IMR-90 (cell line): Measurements from ENCODE around the gene PRICKLE2. TPM values are rescaled to one million over a fixed set of nuclear protein-coding genes. Genes with fewer than 3 reads are reported as not detected.

ENCODE experiments used
- ATAC-seq: fragments of 200-7000 bp; cut with Tn5 transposase; 2 replicates; pipeline ENCODE4 v1.9.1; 2020; ENCODE audit warnings: low read depth, mild to moderate bottlenecking, moderate library complexity
- BruUV-seq: library from RNA; stranded (reverse); fragments of 400-500 nt; replicated peaks from 2 replicates; lab custom pipeline; 2021; lab: Mats Ljungman, UMichigan
- CTCF ChIA-PET: fragments of 300-600 bp; formaldehyde crosslinking; extraction: SDS; loops from one replicate; lab custom pipeline; 2021; ENCODE audit warnings: antibody characterized with exemption; lab: Yijun Ruan, JAX
- POLR2A ChIA-PET: fragments of 300-600 bp; sonication (Branson Sonifier 250); formaldehyde crosslinking; loops from one replicate; lab custom pipeline; 2022; ENCODE audit warnings: antibody characterized with exemption; ENCODE audit not compliant: unreplicated experiment; lab: Charles Lee
- DNase-seq: peaks from one replicate; pipeline ENCODE4 v3.0.0; 2013
- H2AFZ ChIP-seq: replicated peaks from 2 replicates; pipeline ENCODE3; 2013; ENCODE audit warnings: low read length, mild to moderate bottlenecking; ENCODE audit not compliant: poor library complexity
- H2AK5ac ChIP-seq: 2 replicates; pipeline ENCODE4 v1.6.1; 2013; ENCODE audit warnings: low read depth, low read length, inconsistent platforms
- H2AK9ac ChIP-seq: replicated peaks from 2 replicates; pipeline ENCODE3; 2013; ENCODE audit warnings: mild to moderate bottlenecking, low read depth, low read length, moderate library complexity; ENCODE audit not compliant: poor library complexity
- H2BK120ac ChIP-seq: 2 replicates; pipeline ENCODE4 v1.6.1; 2013; ENCODE audit warnings: low read depth, low read length, inconsistent platforms
- H2BK15ac ChIP-seq: 3 replicates; pipeline ENCODE4 v1.6.1; 2013; ENCODE audit warnings: low read depth, low read length, inconsistent platforms
- H2BK20ac ChIP-seq: 2 replicates; pipeline ENCODE4 v1.6.1; 2013; ENCODE audit warnings: low read depth, mild to moderate bottlenecking, inconsistent platforms, low read length, moderate library complexity
- H2BK5ac ChIP-seq: 2 replicates; pipeline ENCODE4 v1.6.1; 2013; ENCODE audit warnings: mild to moderate bottlenecking, low read depth, low read length, inconsistent platforms; ENCODE audit not compliant: poor library complexity, severe bottlenecking
- H3K14ac ChIP-seq: replicated peaks from 2 replicates; pipeline ENCODE4 v1.6.1; 2013; ENCODE audit warnings: low read depth, low read length, inconsistent platforms
- H3K18ac ChIP-seq: 2 replicates; pipeline ENCODE4 v1.6.1; 2013; ENCODE audit warnings: low read depth, low read length, control low read depth
- H3K23ac ChIP-seq: 2 replicates; pipeline ENCODE4 v1.6.1; 2013; ENCODE audit warnings: low read depth, low read length, inconsistent platforms
- H3K27ac ChIP-seq: 2 replicates; pipeline ENCODE4 v1.5.1; 2013; ENCODE audit warnings: mild to moderate bottlenecking, control low read depth, low read length; ENCODE audit not compliant: insufficient read depth
- H3K27me3 ChIP-seq: 2 replicates; pipeline ENCODE4 v1.6.1; 2013; ENCODE audit warnings: low read length; ENCODE audit not compliant: control insufficient read depth, insufficient read depth
- H3K36me3 ChIP-seq: 2 replicates; pipeline ENCODE4 v1.6.1; 2013; ENCODE audit warnings: low read length, mixed read lengths; ENCODE audit not compliant: control insufficient read depth, insufficient read depth
- H3K4ac ChIP-seq: 2 replicates; pipeline ENCODE4 v1.6.1; 2013; ENCODE audit warnings: low read depth, low read length, inconsistent platforms
- H3K4me1 ChIP-seq: 2 replicates; pipeline ENCODE4 v1.6.1; 2013; ENCODE audit warnings: low read length, mixed read lengths; ENCODE audit not compliant: control insufficient read depth, insufficient read depth
- H3K4me2 ChIP-seq: 2 replicates; pipeline ENCODE4 v1.6.1; 2013; ENCODE audit warnings: low read depth, mild to moderate bottlenecking, control low read depth, low read length, moderate library complexity
- H3K4me3 ChIP-seq: 2 replicates; pipeline ENCODE4 v1.5.1; 2013; ENCODE audit warnings: low read depth, mild to moderate bottlenecking, control low read depth, low read length, moderate library complexity; ENCODE audit not compliant: insufficient read depth
- H3K56ac ChIP-seq: 2 replicates; pipeline ENCODE4 v1.6.1; 2013; ENCODE audit warnings: low read length, inconsistent platforms; ENCODE audit not compliant: insufficient read depth; ENCODE audit errors: extremely low read depth
- H3K79me1 ChIP-seq, 2 experiments: 2 replicates each; pipeline ENCODE4 v1.6.1; 2013; ENCODE audit warnings: low read length in 2 of 2, inconsistent platforms in 1 of 2, low read depth in 1 of 2
- H3K9ac ChIP-seq: 2 replicates; pipeline ENCODE4 v1.6.1; 2013; ENCODE audit warnings: low read depth, low read length, control low read depth
- H3K9me1 ChIP-seq: 2 replicates; pipeline ENCODE4 v1.6.1; 2013; ENCODE audit warnings: low read length, inconsistent platforms; ENCODE audit not compliant: insufficient read depth
- H3K9me3 ChIP-seq: 2 replicates; pipeline ENCODE4 v1.6.1; 2013; ENCODE audit warnings: low read length; ENCODE audit not compliant: control insufficient read depth, insufficient read depth
- H4K20me1 ChIP-seq: 2 replicates; pipeline ENCODE4 v1.6.1; 2013; ENCODE audit warnings: low read length, inconsistent platforms; ENCODE audit not compliant: insufficient read depth
- H4K5ac ChIP-seq: 2 replicates; pipeline ENCODE4 v1.6.1; 2013; ENCODE audit warnings: mild to moderate bottlenecking, low read depth, low read length, control low read depth
- H4K8ac ChIP-seq, 2 experiments: 2 replicates each; pipeline ENCODE4 v1.6.1; 2013; ENCODE audit warnings: low read depth in 2 of 2, low read length in 2 of 2, control low read depth in 1 of 2, inconsistent platforms in 1 of 2
- H4K91ac ChIP-seq: 2 replicates; pipeline ENCODE4 v1.6.1; 2013; ENCODE audit warnings: low read depth, low read length, inconsistent platforms; ENCODE audit not compliant: insufficient read depth
- CEBPB ChIP-seq: IDR thresholded peaks from 2 replicates; pipeline ENCODE4 v1.6.1; 2012; ENCODE audit warnings: low read depth, low read length, improper control_type of control experiment
- RCOR1 ChIP-seq: IDR thresholded peaks from 2 replicates; pipeline ENCODE4 v1.6.1; 2012; ENCODE audit warnings: mild to moderate bottlenecking, low read length, improper control_type of control experiment; ENCODE audit not compliant: insufficient replicate concordance
- WGBS, 2 experiments: methylation state at CpG; one replicate each; pipeline versions ENCODE4 v1.1.5 to v1.1.7; 2013; ENCODE audit warnings: missing lambda C conversion rate in 2 of 2; ENCODE audit not compliant: insufficient read length in 1 of 2; ENCODE audit errors: extremely low coverage in 2 of 2; 5-methylcytosine and 5-hydroxymethylcytosine counted together
- dilution Hi-C: fragments of 300-500 bp; cut with HindIII; formaldehyde crosslinking; loops from one replicate; pipeline ENCODE4 v1.14.3; 2018; ENCODE audit warnings: low sequenced_read_pairs; ENCODE audit not compliant: unreplicated experiment
- in situ Hi-C: fragments of 300-500 bp; cut with MboI; formaldehyde crosslinking; loops from 3 replicates; pipeline ENCODE4 v1.14.3; 2019; ENCODE audit warnings: low sequenced_read_pairs, inconsistent platforms, mixed read lengths
- intact Hi-C: fragments of 100-400 bp; cut with micrococcal nuclease; formaldehyde crosslinking; loops from 2 replicates; pipeline ENCODE4 v1.10.0; 2022
- polyA plus RNA-seq, 3 experiments: library from polyadenylated mRNA; depleted of rRNA; stranded (reverse); fragments of >200 nt; gene quantifications; 2 replicates each; pipeline ENCODE4 v1.2.3, GENCODE V29; 2012; ENCODE audit warnings: low replicate concordance in 1 of 3
- total RNA-seq: library from RNA; depleted of rRNA; stranded (reverse); fragments of >200 nt; gene quantifications from 2 replicates; pipeline ENCODE4 v1.2.3, GENCODE V29; 2012

The PRICKLE2 gene
- total and polyA plus RNA-seq, 2 of the 4 experiments (the other 2 are of a cell fraction), result 4.1 to 14.2 TPM

- BruUV-seq, result no TSS peak
- H2BK15ac ChIP-seq, result no peak overlapping the region
- DNase-seq, result peak; percentile 77
- H2BK120ac ChIP-seq, result no peak overlapping the region
- H3K79me1 ChIP-seq, result peaks cover 33 to 61% of the 10 kb centered on the region in 2 experiments
- H3K4me1 ChIP-seq, result peaks cover 16% of the 10 kb centered on the region
- H3K56ac ChIP-seq, result peak overlapping the region; percentile 24; the same call in 1 of the 2 replicates
- dilution Hi-C loops (no loop called here), intact Hi-C loops (loop anchor here (5.0 kb wide), 1 partner anchor 42 kb away; no protein-coding TSS in a partner anchor), in situ Hi-C loops (no loop called here)
- TF ChIP-seq RCOR1, result no peak
- peak; percentile 47; the same call in 1 of the 2 replicates for TF ChIP-seq CEBPB
- no peak overlapping the region for H3K14ac ChIP-seq
- H3K9ac ChIP-seq, result no peak overlapping the region
- H2BK5ac ChIP-seq, result peak overlapping the region; percentile 78
- H3K4ac ChIP-seq, result 0 out of 2 replicates have a peak overlapping the region, but pooled peaks have one; percentile 19
- H4K20me1 ChIP-seq, result peaks cover 3% of the 10 kb centered on the region; the same call in 1 of the 2 replicates
- no peak overlapping the region for H2AFZ ChIP-seq
- no peak overlapping the region for H3K27ac ChIP-seq
- no peak overlapping the region for H2BK20ac ChIP-seq
- no peak overlapping the region for H4K91ac ChIP-seq
- WGBS, 2 experiments, result 60% methylated on average over 1 of the region's 1 CpG; no CpG with 5 or more reads in 1 of the 2 experiments
- ATAC-seq, result peak; percentile 73
- peaks cover 12% of the 10 kb centered on the region for H3K9me1 ChIP-seq
- H3K4me2 ChIP-seq, result peak overlapping the region; percentile 35; the same call in 1 of the 2 replicates
- H3K9me3 ChIP-seq, result no peaks in the 10 kb centered on the region
- H4K8ac ChIP-seq, result peak overlapping the region in 1 of 2 experiments; percentile 51; a peak in 1 of 4 replicates
- H3K18ac ChIP-seq, result no peak overlapping the region; the same call in 1 of the 2 replicates
- no peak overlapping the region; the same call in 1 of the 2 replicates for H4K5ac ChIP-seq
- H2AK9ac ChIP-seq, result no peak overlapping the region
- H3K27me3 ChIP-seq, result no peaks in the 10 kb centered on the region
- H3K23ac ChIP-seq, result peak overlapping the region; percentile 44; the same call in 1 of the 2 replicates
- no peak overlapping the region for H3K4me3 ChIP-seq
- no peak overlapping the region for H2AK5ac ChIP-seq
- ChIA-PET CTCF (no interaction called here), POLR2A (no interaction called here)
- H3K36me3 ChIP-seq, result peaks cover 5% of the 10 kb centered on the region; the same call in 1 of the 2 replicates
Observed at GRCh38 chr3:64179860-64180259, 45.4 kb downstream of the PRICKLE2 start.
